SK-N-MC (cell line): ENCODE results near the gene ANKRD11.

Source experiments
- DNase-seq: peaks from one replicate; pipeline ENCODE4 v3.0.0-alpha.2; 2011; ENCODE audit warnings: low read depth, low spot score
- H3K27ac ChIP-seq: fragments of 200-600 bp; sonication (generic); 2 replicates; pipeline ENCODE4 v1.5.1; 2016; ENCODE audit warnings: mixed run types
- H3K36me3 ChIP-seq: fragments of 200-600 bp; sonication (generic); 2 replicates; pipeline ENCODE4 v1.6.1; 2017; ENCODE audit warnings: antibody characterized with exemption, low read length, mixed read lengths; ENCODE audit not compliant: insufficient read depth
- H3K4me3 ChIP-seq: fragments of 200-600 bp; sonication (generic); 2 replicates; pipeline ENCODE4 v1.5.1; 2016
- H3K9ac ChIP-seq: fragments of 200-600 bp; sonication (generic); 2 replicates; pipeline ENCODE4 v1.8.0; 2017; ENCODE audit warnings: mixed run types, mixed read lengths; ENCODE audit not compliant: insufficient read length
- H3K9me3 ChIP-seq: fragments of 200-600 bp; sonication (generic); 2 replicates; pipeline ENCODE4 v1.6.1; 2017; ENCODE audit warnings: low read depth, mild to moderate bottlenecking, antibody characterized with exemption, low read length, moderate library complexity, mixed read lengths
- EZH2 ChIP-seq: fragments of 200-600 bp; sonication (generic); IDR thresholded peaks from one replicate; pipeline ENCODE4 v1.6.1; 2017; ENCODE audit warnings: antibody characterized with exemption
- FOXP2 ChIP-seq: optimal IDR thresholded peaks from 2 replicates; pipeline ENCODE3; 2011; ENCODE audit warnings: mild to moderate bottlenecking, moderate library complexity; ENCODE audit not compliant: insufficient read depth; ENCODE audit errors: extremely low read length, control extremely low read depth
- POLR2AphosphoS5 ChIP-seq: IDR thresholded peaks from 2 replicates; pipeline ENCODE4 v1.6.1; 2012; ENCODE audit warnings: mild to moderate bottlenecking, low read depth, low read length, borderline replicate concordance

ANKRD11 gene

DNA sequence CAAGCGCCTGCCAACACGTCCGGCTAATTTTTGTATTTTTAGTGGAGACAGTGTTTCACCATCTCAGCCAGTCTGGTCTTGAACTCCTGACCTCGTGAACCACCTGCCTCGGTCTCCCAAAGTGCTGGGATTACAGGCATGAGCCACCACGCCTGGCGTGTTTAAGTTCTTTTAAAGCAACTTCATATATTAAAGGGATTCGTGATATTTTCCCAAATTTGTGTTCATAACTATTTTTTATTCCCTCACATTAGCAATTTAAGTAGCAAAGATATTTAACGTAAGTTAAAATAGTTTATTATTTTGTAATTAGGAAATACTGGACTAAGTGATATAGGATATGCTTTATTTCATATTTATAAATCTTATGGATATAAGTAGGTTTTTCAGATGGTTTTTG lies 22.1 kb upstream of the ANKRD11 start:
- no peak for DNase-seq
- Histone ChIP-seq H3K9me3 (no peaks in the 10 kb centered on the region), H3K27ac (no peak overlapping the region), H3K36me3 (peaks cover 20% of the 10 kb centered on the region; the same call in 1 of the 2 replicates), H3K9ac (no peak overlapping the region), H3K4me3 (no peak overlapping the region)
- TF ChIP-seq EZH2 (no peak), POLR2AphosphoS5 (no peak), FOXP2 (no peak)

DNA sequence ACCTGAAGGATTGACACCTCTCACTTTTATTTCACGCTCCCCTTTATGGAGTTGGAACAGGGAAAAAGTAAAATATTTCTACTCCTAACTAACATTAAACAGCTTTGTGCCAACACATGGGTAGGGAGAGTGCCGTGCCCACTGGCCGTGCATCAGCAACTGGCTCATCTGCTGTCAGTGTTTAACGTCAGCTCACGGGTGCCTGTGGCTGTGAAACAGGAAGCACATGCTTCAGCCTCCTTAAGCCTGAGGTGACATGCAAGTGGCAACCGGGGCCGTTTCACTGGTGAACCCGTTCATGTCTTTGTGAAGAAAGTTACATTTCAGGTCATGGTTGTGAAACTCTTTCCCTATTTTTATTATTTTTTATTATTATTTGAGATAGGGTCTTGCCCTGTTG lies 21.0 kb upstream of the ANKRD11 start:
- TF ChIP-seq POLR2AphosphoS5 (no peak), EZH2 (no peak)
- Histone ChIP-seq H3K27ac (no peak overlapping the region), H3K4me3 (no peak overlapping the region), H3K9ac (no peak overlapping the region), H3K36me3 (peaks cover 20% of the 10 kb centered on the region; the same call in 1 of the 2 replicates), H3K9me3 (no peaks in the 10 kb centered on the region)
- DNase-seq, result no peak

DNA sequence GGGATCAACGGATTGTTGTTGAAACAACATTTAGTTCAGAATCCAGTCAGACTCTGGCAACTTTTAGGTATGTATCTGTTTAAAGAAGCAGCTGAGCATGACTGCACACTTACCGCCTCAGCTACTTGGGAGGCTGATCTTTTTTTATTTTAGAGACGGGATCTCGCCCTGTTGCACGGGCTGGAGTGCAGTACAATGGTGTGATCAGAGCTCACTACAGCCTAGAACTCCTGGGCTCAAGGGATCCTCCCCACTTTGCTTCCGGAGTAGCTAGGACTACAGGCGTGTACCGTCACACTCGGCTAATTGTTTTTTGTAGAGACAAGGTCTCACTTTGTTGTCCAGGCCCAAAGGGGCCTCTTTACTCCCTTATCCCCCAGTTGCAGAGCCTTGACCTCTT lies 20.2 kb upstream of the ANKRD11 start:
- H3K9me3 ChIP-seq, result no peaks in the 10 kb centered on the region
- H3K4me3 ChIP-seq, result no peak overlapping the region
- no peak for DNase-seq
- no peak overlapping the region for H3K9ac ChIP-seq
- TF ChIP-seq EZH2 (no peak), POLR2AphosphoS5 (no peak), FOXP2 (no peak)
- H3K36me3 ChIP-seq, result peaks cover 20% of the 10 kb centered on the region; the same call in 1 of the 2 replicates
- no peak overlapping the region for H3K27ac ChIP-seq

DNA sequence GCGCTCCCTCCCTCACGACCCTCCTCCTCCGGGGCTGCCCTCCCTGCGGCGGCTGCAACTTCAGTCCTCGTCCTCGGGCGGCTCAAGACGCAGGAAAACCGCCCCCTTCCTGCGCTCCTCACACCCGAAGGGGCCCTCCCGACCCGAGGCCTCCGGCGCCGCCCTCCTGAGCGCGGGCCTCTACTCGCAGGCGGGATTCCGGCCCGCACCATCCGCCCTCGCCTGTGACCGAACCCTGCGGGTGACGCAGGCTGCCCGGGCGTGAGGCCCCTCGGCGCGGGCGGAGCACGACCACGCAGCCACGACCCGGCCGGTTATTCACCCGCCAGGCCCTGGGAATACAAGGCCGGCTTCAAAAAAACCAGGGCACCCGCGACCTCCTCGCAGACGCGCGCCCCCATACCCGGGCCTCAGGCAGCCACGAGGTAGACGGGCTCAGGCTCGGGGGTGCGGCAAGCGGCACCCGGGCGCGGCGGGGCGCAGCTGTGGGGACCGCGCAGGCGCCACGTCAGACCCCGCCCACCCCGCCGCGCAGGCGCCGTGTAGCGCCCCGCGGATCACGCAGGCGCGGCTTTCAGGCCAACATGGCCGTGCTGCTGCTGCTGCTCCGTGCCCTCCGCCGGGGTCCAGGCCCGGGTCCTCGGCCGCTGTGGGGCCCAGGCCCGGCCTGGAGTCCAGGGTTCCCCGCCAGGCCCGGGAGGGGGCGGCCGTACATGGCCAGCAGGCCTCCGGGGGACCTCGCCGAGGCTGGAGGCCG lies 17.7 kb upstream of the ANKRD11 start, which contains the start of gene SPG7:
Gene SPG7 (plus strand): TSS at position 570 of the 757 bp plus-strand sequence. CDS start 15 bp downstream, at position 585.
- DNase-seq, result no peak
- Histone ChIP-seq H3K27ac (peak within 1 kb of the TSS; percentile 70; the same call in 1 of the 2 replicates), H3K9me3 (no peaks in the 10 kb centered on the region), H3K36me3 (peaks cover 15% of the 10 kb centered on the region; the same call in 1 of the 2 replicates), H3K9ac (peak within 1 kb of the TSS; percentile 87), H3K4me3 (peak within 1 kb of the TSS; percentile 81)
- no peak for TF ChIP-seq FOXP2
- TF ChIP-seq EZH2, result no peak
- peak; percentile 80; the same call in 1 of the 2 replicates for TF ChIP-seq POLR2AphosphoS5

DNA sequence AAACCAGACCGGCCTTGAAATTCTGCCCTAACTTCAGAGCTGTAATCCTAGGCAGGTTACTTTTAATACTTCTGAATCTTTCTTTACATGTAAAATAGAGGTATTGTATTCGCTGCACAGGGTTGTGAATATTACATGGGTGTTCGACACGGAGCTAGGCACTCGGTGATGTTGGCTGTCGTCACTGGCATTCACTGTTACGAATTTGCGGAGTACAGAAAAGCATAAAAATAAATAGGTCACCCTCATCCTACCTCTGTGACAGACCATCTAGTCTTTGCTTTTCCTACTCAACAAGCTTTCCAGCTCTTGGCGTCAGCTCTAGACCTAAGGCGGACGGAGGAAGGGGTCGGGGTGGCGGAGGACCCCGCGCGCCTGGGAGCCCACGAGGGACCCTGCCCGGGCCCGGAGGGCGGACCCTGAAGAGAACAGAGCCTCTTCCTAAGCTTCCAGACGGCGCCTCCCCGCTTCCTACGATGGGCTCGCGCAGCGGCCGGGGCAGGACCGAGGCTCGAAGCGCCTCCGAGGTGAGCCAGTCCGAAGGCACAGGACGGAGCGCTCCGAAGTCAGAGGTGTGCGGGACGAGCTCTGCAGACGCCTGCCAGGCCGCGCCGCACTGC lies 17.0 kb upstream of the ANKRD11 start:
- H3K9me3 ChIP-seq, result no peaks in the 10 kb centered on the region
- TF ChIP-seq EZH2, result no peak
- TF ChIP-seq FOXP2, result no peak
- no peak for TF ChIP-seq POLR2AphosphoS5
- no peak for DNase-seq
- peak overlapping the region; percentile 70; the same call in 1 of the 2 replicates for H3K27ac ChIP-seq
- peak overlapping the region; percentile 83 for H3K9ac ChIP-seq
- H3K36me3 ChIP-seq, result peaks cover 11% of the 10 kb centered on the region; the same call in 1 of the 2 replicates
- H3K4me3 ChIP-seq, result peak overlapping the region; percentile 81

DNA sequence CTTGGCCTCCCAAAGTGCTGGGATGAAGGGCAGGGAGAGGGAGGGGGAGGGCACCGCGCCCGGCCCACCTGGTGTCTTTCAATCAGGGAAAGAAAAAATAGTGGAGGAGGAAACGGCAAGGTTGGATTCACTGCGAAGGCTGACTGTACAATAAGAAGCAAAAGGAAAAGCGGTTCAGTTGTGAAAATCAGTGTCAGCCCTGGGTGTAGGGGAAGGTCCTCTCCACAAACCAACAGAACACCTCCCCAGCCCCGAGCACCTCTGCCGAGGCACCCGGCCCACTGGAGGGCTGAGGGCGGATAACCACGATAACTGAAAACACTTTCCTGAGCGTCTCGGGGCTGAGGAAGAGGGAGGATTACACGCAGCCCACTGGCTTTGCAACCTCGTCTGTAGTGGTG lies 16.4 kb upstream of the ANKRD11 start:
- no peak for DNase-seq
- Histone ChIP-seq H3K9me3 (no peaks in the 10 kb centered on the region), H3K27ac (no peak overlapping the region), H3K9ac (no peak overlapping the region), H3K4me3 (no peak overlapping the region), H3K36me3 (peaks cover 11% of the 10 kb centered on the region; the same call in 1 of the 2 replicates)
- no peak for TF ChIP-seq POLR2AphosphoS5
- no peak for TF ChIP-seq EZH2
- no peak for TF ChIP-seq FOXP2

DNA sequence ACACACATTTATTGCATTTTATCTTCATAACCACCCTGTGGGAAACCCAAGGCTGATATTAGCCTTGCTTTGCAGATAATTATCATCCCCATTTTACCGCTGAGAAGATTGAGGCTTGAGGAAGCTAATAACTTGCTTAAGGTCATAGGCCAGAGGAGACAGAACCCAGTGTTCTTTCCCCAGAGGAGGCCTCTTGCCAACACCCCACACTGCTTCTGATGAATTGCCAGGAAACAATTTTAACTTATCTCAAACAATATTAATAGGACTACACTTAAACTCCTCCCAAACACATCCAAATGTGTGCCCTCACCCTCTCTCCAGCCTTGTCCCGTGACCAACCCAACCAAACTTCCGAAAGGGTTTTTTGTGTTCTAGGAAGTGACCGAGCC lies 15.7 kb upstream of the ANKRD11 start:
- H3K4me3 ChIP-seq, result no peak overlapping the region
- peaks cover 8% of the 10 kb centered on the region; the same call in 1 of the 2 replicates for H3K36me3 ChIP-seq
- no peaks in the 10 kb centered on the region for H3K9me3 ChIP-seq
- no peak for DNase-seq
- H3K27ac ChIP-seq, result no peak overlapping the region
- H3K9ac ChIP-seq, result no peak overlapping the region
- TF ChIP-seq EZH2, result no peak
- TF ChIP-seq POLR2AphosphoS5, result no peak
- no peak for TF ChIP-seq FOXP2

DNA sequence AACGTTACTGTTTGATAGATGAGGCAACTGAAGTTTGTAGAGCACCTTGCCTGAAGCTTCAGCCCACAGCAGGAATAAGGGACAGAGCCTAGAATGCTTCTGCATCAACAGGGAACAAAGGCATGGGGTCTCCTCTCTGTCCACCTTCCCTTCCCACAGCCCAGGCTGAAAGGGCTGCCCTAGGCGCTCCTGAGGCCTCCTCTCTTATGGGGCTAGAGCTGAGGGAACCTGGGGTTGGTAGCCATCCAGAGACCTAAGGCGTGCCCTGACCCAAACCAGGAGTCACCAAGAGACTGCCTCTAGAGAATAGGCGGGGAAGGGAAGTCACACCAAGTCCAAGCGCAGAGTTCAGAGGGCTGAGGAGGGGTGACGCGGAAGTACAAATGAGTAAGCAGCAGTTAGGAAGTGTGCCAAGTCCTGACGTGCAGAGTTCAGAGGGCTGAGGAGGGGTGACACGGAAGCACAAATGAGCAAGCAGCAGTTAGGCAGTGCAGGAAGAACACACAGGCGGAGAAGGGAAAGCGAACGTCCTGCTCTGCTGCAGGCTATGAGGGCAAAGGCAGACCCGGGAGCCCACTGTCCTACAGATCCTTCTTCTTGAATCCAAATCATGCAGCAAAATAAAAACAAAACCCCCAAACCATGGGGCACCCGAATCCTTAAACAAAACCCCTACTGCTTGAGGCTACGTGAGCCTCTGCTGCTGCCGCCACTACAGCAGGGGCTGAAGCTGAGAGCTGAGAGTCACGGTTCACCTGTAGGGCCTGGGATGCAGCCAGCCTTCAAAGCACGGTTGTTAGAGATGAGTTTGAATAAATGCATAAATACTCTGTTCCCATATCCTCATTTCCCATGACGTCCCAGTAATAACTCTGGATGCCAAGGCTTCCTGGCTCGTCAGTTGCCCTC lies 15.1 kb upstream of the ANKRD11 start:
- no peak overlapping the region for H3K9ac ChIP-seq
- H3K27ac ChIP-seq, result no peak overlapping the region
- no peak overlapping the region for H3K4me3 ChIP-seq

More for the DNA sequence above, 15.1 kb upstream of the ANKRD11 start:
- TF ChIP-seq POLR2AphosphoS5, result no peak
- no peak for TF ChIP-seq FOXP2
- no peak for TF ChIP-seq EZH2
- H3K36me3 ChIP-seq, result peaks cover 2% of the 10 kb centered on the region; the same call in 1 of the 2 replicates
- no peak for DNase-seq
- no peaks in the 10 kb centered on the region for H3K9me3 ChIP-seq
